ENCODE measurements around the gene CCDC172. TPM values are rescaled to one million over a fixed set of nuclear protein-coding genes. Genes with fewer than 3 reads are reported as not detected.

The CCDC172 gene
- total RNA-seq, 1 donor from 2014 or later = not detected

GRCh38 chr10:116403740-116404250 lies 79.5 kb downstream of the CCDC172 start:
- Histone ChIP-seq H3K4me1 (no peaks in the 10 kb centered on the region), H3K4me3 (no peak overlapping the region), H3K36me3 (no peaks in the 10 kb centered on the region), H3K27ac (replicated peaks) (no peak overlapping the region), H3K27me3 (ENCODE audit: low read depth) (no peaks in the 10 kb centered on the region), H3K9me3 (replicated peaks) (peaks cover 4% of the 10 kb centered on the region)
- intact Hi-C loops (cut with micrococcal nuclease) = no loop called here
- TF ChIP-seq CTCF (IDR thresholded peaks at IDR 0.05; ENCODE audit: borderline replicate concordance) = no peak
- DNase-seq = no peak

GRCh38 chr10:116408719-116409118 lies 84.5 kb downstream of the CCDC172 start:
- Histone ChIP-seq H3K36me3 (no peaks in the 10 kb centered on the region), H3K27me3 (ENCODE audit: low read depth) (peaks cover 7% of the 10 kb centered on the region), H3K9me3 (replicated peaks) (peaks cover 4% of the 10 kb centered on the region), H3K27ac (replicated peaks) (no peak overlapping the region), H3K4me3 (no peak overlapping the region), H3K4me1 (no peaks in the 10 kb centered on the region)
- intact Hi-C loops (cut with micrococcal nuclease) = no loop called here
- TF ChIP-seq CTCF (IDR thresholded peaks at IDR 0.05; ENCODE audit: borderline replicate concordance) = no peak
- no peak for DNase-seq

- no peak overlapping the region for H3K4me3 ChIP-seq
- TF ChIP-seq CTCF (IDR thresholded peaks at IDR 0.05; ENCODE audit: borderline replicate concordance) = no peak
- no peaks in the 10 kb centered on the region for H3K36me3 ChIP-seq
- intact Hi-C loops (cut with micrococcal nuclease) = no loop called here
- H3K27me3 ChIP-seq (ENCODE audit: low read depth) = peaks cover 7% of the 10 kb centered on the region
- no peaks in the 10 kb centered on the region for H3K4me1 ChIP-seq
- no peak for DNase-seq
- peaks cover 4% of the 10 kb centered on the region for H3K9me3 ChIP-seq (replicated peaks)
- no peak overlapping the region for H3K27ac ChIP-seq (replicated peaks)
Measured at GRCh38 chr10:116410351-116410750, 86.1 kb downstream of the CCDC172 start.

GRCh38 chr10:116417821-116418220 lies 93.6 kb downstream of the CCDC172 start:
- no peaks in the 10 kb centered on the region for H3K36me3 ChIP-seq
- H3K4me3 ChIP-seq = no peak overlapping the region
- no peaks in the 10 kb centered on the region for H3K9me3 ChIP-seq (replicated peaks)
- no peak for DNase-seq
- intact Hi-C loops (cut with micrococcal nuclease) = no loop called here
- no peaks in the 10 kb centered on the region for H3K4me1 ChIP-seq
- peaks cover 5% of the 10 kb centered on the region for H3K27me3 ChIP-seq (ENCODE audit: low read depth)
- no peak for TF ChIP-seq CTCF (IDR thresholded peaks at IDR 0.05; ENCODE audit: borderline replicate concordance)
- no peak overlapping the region for H3K27ac ChIP-seq (replicated peaks)

- intact Hi-C loops (cut with micrococcal nuclease) = no loop called here
- no peak for DNase-seq
- no peaks in the 10 kb centered on the region for H3K27me3 ChIP-seq (ENCODE audit: low read depth)
- no peak overlapping the region for H3K27ac ChIP-seq (replicated peaks)
- H3K36me3 ChIP-seq = no peaks in the 10 kb centered on the region
- no peaks in the 10 kb centered on the region for H3K9me3 ChIP-seq (replicated peaks)
- no peaks in the 10 kb centered on the region for H3K4me1 ChIP-seq
- H3K4me3 ChIP-seq = no peak overlapping the region
- TF ChIP-seq CTCF (IDR thresholded peaks at IDR 0.05; ENCODE audit: borderline replicate concordance) = no peak
Measured at GRCh38 chr10:116418389-116418788, 94.1 kb downstream of the CCDC172 start.
